GM19025 (cell line): Measurements from ENCODE around the gene GALNT15.

Experiments
- ATAC-seq: cut with Tn5 transposase; IDR thresholded peaks from one replicate; pipeline ENCODE4 v1.9.1; 2021; ENCODE audit warnings: mild to moderate bottlenecking, low read depth, moderate library complexity; ENCODE audit not compliant: unreplicated experiment

Gene GALNT15

DNA sequence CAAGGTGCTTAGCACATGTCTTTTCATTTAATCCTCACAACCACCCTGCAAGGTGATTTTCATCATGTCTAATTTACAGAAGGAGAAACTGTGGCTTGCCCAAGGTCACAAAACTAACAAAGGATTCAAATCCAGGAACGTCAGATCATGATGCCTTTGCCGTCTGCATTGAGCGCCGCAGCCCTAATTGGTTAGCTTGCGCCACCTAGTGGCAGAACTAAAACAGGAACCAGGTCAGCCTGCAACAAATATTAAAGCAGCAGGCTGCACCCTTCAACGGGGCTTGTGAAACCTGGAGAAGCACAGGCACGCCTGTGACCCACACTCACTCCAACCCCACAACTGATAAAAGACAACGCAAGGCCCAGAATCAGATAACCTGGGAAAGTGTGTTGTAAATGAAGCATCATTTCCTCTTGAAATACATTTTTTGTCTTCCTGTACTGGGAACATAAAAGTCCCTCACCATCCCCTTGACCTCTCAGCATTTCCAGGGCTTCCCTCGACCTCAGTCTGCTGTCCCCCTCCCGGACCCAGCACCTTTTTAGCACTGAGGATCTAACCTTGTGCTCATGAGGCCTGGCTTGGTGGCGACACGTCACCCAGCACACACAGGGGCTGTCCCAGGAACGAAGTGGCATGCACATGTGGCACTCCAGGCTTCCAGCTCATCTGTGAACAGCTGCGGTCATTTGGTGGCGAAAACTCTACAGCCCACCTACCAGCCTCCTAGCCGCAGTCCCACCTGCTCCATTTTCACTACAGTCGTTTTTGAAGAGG, 73.0 kb downstream of the GALNT15 start:
- peak; percentile 58 for ATAC-seq

DNA sequence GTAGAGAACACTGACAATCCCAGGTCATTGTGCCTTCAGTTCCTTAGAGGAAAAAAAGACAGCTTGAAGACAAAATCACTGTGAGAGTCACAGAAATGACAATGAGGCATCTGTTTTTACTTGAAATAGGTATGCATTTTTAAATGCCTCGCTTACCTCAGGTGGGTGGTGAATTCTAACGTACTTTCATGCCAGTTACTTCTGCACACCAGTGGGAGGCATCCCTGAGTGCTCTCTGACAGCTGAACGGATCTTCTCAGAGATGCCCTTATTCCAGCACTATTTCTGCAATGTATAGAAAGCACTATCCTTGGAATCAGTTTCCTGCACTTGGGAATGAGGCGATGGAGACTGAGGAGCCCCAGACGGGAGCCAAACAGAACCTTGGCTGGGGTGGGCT, 74.1 kb downstream of the GALNT15 start:
- ATAC-seq, result no peak

GRCh38 chr3:16249336-16249735, 74.9 kb downstream of the GALNT15 start:
- no peak for ATAC-seq

DNA sequence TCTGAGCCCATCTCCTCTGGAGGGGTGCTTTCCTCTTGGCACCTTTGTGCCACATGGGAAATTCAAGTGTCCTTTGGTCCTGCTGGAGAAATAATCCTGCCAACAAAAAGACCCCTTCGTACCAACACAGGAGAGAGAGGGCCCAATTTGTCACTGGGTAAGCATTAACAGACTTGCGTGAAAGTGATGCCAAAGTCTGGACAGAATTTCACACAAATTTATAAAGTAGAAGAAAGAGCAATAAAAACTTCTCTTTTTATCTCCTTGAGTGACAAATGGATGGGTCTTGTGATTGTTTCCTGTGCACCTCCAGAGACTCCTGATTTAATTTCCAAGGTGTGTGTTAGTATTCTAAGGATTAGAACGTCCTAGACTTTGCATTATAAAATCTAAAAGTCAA, 75.4 kb downstream of the GALNT15 start:
- ATAC-seq, result no peak

DNA sequence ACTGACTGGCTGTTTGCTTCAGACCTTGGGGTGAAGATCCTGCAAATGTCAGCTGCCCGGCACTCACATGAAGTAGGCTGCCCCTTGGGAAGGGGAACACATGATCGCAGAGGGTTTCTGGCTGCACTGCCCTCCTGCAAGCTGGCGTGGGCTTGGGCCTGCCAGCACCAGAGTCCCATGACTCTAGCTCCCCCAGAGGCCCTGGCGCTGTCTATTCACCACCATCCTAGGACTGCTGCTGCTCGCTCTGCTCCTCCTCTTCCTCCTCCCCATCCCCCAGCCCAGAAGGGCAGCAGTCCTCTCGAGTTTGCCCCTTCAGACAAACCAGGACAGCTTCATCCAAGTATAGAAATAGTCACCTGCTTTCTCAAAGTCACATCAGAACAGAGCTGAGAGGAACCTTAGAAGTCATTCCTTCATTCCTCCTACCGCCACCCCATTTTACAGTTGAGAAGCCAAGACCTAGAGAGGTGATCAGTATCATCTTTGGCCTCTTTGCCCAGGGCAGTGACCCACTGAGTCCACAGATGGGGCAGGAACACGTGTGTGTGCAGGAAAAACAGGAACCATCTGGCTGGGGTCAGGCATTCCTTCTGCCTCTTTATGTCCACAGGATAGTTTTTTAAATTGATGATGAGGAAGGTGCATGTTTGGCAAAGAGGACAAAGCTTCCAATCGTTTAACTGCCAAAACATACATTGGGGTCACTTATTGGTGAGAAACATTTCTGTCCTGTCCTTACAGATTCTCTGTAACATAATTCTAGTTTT, 77.0 kb downstream of the GALNT15 start:
- no peak for ATAC-seq

- ATAC-seq, result peak; percentile 49
Observed at GRCh38 chr3:16252243-16252978, 77.9 kb downstream of the GALNT15 start.

DNA sequence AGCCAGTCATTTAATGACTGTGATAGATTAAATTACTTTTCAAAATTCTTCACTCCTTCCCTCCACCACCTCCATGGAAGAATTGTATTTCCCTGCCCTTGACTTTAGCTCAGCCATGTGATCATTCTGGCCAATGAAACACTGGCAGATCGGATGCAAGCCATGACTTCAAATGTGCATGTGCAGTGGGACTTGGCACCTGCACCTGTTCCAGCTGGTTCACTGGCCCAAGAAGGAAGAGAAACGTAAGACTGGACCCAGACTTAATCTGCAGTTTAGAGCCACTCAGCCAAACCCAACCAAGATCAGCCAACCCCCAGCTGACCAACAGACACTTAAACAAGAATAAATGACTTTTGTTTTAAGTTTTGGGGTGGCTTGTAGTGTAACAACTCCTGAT, 78.5 kb downstream of the GALNT15 start:
- ATAC-seq, result no peak

DNA sequence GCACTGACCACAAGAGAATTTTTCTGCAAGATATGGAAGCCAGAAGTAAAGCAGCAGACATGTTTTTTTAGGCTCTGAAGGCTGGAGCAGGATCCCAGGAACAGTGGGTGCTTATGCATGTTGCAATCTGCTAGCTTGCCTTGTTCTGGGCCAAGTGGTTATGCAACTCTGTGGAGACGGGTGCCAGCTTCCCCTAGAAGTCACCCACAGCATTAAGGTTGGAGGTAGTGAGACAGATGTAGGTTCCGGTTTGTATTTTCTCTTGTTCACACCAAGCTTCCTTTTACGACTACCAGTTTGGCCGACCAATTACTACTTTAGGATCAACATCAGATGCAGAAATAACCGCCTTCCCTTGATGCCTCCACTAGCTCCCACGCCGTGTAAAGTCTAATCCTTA, 79.1 kb downstream of the GALNT15 start:
- ATAC-seq, result no peak

GRCh38 chr3:16254916-16255315, 80.4 kb downstream of the GALNT15 start:
- ATAC-seq, result peak; percentile 40

- ATAC-seq, result no peak
Observed at GRCh38 chr3:16255326-16255725, 80.8 kb downstream of the GALNT15 start.

GRCh38 chr3:16255726-16256125, 81.2 kb downstream of the GALNT15 start:
- no peak for ATAC-seq

- ATAC-seq, result no peak
Observed at GRCh38 chr3:16257309-16257708, 82.8 kb downstream of the GALNT15 start.

DNA sequence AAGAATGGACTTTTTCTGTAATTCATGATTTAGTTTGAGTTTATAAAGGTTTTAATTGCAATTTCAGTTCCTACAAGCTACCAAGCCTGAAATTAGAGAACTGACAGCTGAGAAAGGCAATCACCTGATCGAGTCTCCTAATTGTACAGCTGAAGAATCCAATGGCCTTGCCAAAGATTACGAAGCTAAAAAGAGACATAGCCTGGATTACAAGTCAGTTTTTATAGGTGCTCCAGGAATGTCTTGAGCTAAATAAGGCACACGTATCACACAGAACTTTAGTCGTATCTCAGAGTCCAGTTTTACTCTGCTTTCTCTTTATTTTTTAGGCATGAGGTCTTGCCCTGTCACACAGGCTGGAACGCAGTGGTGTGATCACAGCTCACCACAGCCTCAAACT, 83.7 kb downstream of the GALNT15 start:
- no peak for ATAC-seq

GRCh38 chr3:16258866-16259265, 84.4 kb downstream of the GALNT15 start:
- no peak for ATAC-seq

DNA sequence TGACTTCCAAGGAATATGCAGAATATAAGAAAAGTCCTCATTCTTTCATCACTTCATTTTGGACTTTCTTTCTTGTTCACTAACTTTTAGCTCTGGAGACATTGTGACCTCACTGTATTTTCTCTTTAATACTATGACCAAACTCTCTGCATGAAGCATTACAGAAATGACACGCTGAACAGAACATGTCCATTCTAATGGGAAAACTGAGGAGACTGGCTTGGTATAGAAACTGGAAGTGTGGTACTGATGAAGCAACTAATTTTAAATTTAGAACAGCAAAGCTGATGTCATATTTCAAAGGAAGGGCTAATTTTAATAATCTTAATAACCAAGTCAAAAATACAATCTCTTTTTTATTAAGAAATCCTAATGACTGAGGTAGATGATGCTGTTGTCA, 85.6 kb downstream of the GALNT15 start:
- no peak for ATAC-seq

DNA sequence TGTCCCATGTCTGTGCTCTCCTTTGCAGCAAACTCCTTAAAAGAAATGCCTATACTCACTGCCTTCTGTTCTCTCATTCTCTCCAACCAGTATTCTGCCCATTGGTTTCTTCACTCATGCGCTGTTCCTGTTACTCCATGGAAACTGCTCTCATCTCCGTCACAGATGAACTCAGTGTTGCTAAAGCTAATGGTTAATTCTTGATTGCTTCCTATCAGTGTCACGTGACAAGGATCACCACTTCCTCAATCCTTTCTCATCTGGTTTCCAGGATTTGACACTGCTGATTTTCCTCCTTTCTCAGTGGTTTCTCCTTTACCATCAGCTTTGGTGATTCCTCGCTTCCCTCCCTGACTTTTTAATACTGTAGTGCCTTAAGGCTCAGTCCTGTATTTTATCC, 87.7 kb downstream of the GALNT15 start:
- ATAC-seq, result no peak

- ATAC-seq, result no peak
Observed at GRCh38 chr3:16264174-16264707, 89.8 kb downstream of the GALNT15 start.

DNA sequence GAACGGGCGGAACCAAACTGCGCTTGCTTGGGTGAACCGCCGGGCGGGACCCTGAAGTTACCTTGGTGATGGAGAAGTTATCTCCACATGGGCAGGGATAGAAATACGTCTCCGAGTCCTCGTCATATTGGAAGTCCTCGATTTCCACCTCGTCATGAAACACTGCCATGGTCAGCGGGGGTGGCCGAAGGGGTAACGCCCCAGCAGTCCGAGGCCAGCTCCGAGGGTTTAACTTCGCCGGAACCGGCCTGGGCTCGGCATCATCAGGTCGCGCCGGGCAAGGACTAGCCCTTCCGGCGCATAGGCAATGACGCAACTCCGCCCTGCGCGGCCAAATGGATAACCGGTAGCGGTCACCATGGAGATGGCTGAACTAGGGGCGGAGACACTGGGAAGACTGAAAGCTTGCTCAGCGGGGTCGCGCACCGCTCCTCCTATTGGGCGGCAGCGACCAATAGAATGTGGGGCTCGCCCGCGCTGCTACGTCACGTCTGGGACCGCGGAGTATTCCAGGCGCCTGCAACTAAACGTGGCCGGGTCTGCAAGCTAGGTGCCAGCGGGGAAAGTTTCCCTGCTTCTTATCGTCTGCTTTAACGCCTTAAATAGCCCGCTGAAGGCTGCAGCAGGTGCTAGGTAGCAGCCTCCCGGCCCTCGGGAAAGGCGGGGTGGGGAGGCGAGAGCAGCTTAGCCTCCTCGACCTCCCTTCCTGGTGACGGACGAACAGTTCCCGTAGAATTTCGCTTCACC, 90.4 kb downstream of the GALNT15 start, which contains the start of the genes DPH3 and OXNAD1:
TSS of gene DPH3 (minus strand) at position 236 of the 747 bp plus-strand sequence. CDS start at position 169, 67 bp downstream.
TSS of gene OXNAD1 (plus strand) at position 505 of the 747 bp plus-strand sequence. CDS start 5,741 bp downstream, outside the sequence.
- peak; percentile 99 for ATAC-seq

- ATAC-seq, result no peak
Observed at GRCh38 chr3:16265455-16265786, 90.9 kb downstream of the GALNT15 start.

DNA sequence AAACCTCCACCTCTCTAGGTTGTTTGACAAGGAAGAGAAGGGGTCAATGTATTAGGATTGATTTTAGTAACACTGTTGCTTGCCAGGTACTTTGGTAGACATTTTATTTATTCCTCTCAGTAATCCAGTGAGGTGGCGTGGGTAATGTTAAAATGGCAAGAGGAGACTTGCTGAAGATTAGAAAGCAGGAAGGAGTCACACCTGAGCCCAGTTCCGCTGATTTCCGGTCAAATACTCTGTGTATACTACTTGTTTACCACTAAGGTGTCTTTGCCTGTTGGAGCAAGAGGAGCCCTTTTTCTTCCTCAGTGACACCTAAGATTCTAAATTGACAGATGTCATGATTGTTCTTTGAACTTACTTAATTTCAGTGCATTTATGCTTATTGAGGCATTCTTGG, 92.2 kb downstream of the GALNT15 start:
- ATAC-seq, result no peak
